Naive thymus-derived CD8-positive, alpha-beta T cell (primary cell): ENCODE results near the gene IMMP2L. TPM values are rescaled to one million over a fixed set of nuclear protein-coding genes. Genes with fewer than 3 reads are reported as not detected.
A peak's percentile ranks its signal among the peaks of the same experiment; 100 is the strongest.

Source experiments
- ATAC-seq, 2 donors: fragments of 150-1000 bp; cut with Tn5 transposase in 1 of 2; sonication (Bioruptor Pico), chemical (Tn5 transposase) in 1 of 2; 1 replicate in 1 of 2; 2 replicates in 1 of 2; pipeline ENCODE4 v1.10.0; 2021; ENCODE audit warnings: mild to moderate bottlenecking in 2 of 2, moderate library complexity in 2 of 2
- POLR2A ChIA-PET: fragments of 350-600 bp; sonication (Branson Sonifier 250); formaldehyde crosslinking; loops from one replicate; lab custom pipeline; 2021; ENCODE audit warnings: antibody characterized with exemption; lab: Charles Lee
- DNase-seq, 10 donors: peaks; one replicate each; pipeline versions ENCODE4 v3.0.0 to v3.0.0-alpha.2; 2020 to 2022
- H3K27ac Mint-ChIP-seq, 10 donors: one replicate each; pipeline ENCODE4 v1.8.0; 2020 to 2022; ENCODE audit warnings: mild to moderate bottlenecking in 10 of 10, mixed read lengths in 10 of 10, moderate library complexity in 4 of 10, inconsistent platforms in 1 of 10
- H3K27me3 Mint-ChIP-seq, 5 donors: one replicate each; pipeline ENCODE4 v1.8.0; 2021 to 2022; ENCODE audit warnings: mixed read lengths in 5 of 5
- H3K36me3 Mint-ChIP-seq, 3 donors: one replicate each; pipeline ENCODE4 v1.8.0; 2020 to 2022; ENCODE audit warnings: mixed read lengths in 3 of 3, mild to moderate bottlenecking in 2 of 3, inconsistent platforms in 1 of 3
- H3K4me1 Mint-ChIP-seq, 4 donors: one replicate each; pipeline ENCODE4 v1.8.0; 2021 to 2022; ENCODE audit warnings: mixed read lengths in 4 of 4
- H3K4me3 Mint-ChIP-seq, 10 donors: one replicate each; pipeline ENCODE4 v1.8.0; 2020 to 2022; ENCODE audit warnings: mild to moderate bottlenecking in 10 of 10, mixed read lengths in 10 of 10, moderate library complexity in 6 of 10, inconsistent platforms in 1 of 10
- H3K9me3 Mint-ChIP-seq, 9 donors: one replicate each; pipeline ENCODE4 v1.8.0; 2020 to 2022; ENCODE audit warnings: mixed read lengths in 9 of 9, mild to moderate bottlenecking in 3 of 9, inconsistent platforms in 1 of 9, moderate library complexity in 1 of 9
- polyA plus RNA-seq, 3 donors: library from polyadenylated mRNA; unstranded; fragments of 300-500 nt; fragmentation: Illumina TruSeq; gene quantifications; one replicate each; pipeline ENCODE4 v1.2.3, GENCODE V29; 2021
- total RNA-seq, 8 experiments: library from RNA in 2 of 8; stranded (reverse) in 2 of 8; gene quantifications; one replicate each; pipeline ENCODE4 v1.2.3 and lab custom pipeline; 2021 to 2026

Gene IMMP2L
- total and polyA plus RNA-seq, 5 experiments from 2014 or later: 17.1 to 29.1 (median 19.6) TPM

- POLR2A ChIA-PET: no interaction called here
These were observed 364.0 kb downstream of the IMMP2L start for GRCh38 chr7:111198255-111198654.

DNA sequence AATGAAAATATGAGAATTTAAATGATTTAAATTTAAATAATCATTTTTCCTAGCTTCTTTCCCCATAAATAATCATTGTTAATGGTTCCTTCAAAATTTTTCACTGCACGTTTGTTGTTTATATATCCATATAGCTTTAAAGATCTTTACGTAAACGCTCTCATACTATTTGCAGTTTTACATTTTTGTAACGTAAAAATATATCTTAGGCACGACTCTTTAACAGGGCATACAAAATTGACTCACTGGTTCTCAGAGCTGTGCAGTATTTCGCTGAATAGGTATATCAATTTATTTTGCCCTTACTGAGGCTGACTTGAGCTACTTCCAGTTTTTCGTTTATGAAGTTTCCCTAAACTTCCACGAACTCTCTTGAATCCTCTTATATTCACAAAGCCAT is 365.6 kb downstream of the IMMP2L start:
- Mint-ChIP-seq H3K27me3 (no peaks in the 10 kb centered on the region), H3K27ac (peak overlapping the region in 1 of 10 donors; percentile 30), H3K4me1 (no peaks in the 10 kb centered on the region), H3K36me3 (peaks cover 2 to 16% (median 7%) of the 10 kb centered on the region in 3 donors), H3K4me3 (no peak overlapping the region), H3K9me3 (peaks cover 0 to 6% (median 0%) of the 10 kb centered on the region in 9 donors)
- DNase-seq: no peak
- no peak for ATAC-seq
- POLR2A ChIA-PET: no interaction called here

More at GRCh38 chr7:111198255-111198654, 364.0 kb downstream of the IMMP2L start:
- no peaks in the 10 kb centered on the region for H3K4me1 Mint-ChIP-seq
- peaks cover 0 to 12% (median 6%) of the 10 kb centered on the region in 9 donors for H3K9me3 Mint-ChIP-seq
- DNase-seq (no peak), ATAC-seq (no peak)
- no peak overlapping the region for H3K27ac Mint-ChIP-seq
- peaks cover 8 to 26% (median 22%) of the 10 kb centered on the region in 3 donors for H3K36me3 Mint-ChIP-seq
- no peaks in the 10 kb centered on the region for H3K27me3 Mint-ChIP-seq
- H3K4me3 Mint-ChIP-seq: no peak overlapping the region

DNA sequence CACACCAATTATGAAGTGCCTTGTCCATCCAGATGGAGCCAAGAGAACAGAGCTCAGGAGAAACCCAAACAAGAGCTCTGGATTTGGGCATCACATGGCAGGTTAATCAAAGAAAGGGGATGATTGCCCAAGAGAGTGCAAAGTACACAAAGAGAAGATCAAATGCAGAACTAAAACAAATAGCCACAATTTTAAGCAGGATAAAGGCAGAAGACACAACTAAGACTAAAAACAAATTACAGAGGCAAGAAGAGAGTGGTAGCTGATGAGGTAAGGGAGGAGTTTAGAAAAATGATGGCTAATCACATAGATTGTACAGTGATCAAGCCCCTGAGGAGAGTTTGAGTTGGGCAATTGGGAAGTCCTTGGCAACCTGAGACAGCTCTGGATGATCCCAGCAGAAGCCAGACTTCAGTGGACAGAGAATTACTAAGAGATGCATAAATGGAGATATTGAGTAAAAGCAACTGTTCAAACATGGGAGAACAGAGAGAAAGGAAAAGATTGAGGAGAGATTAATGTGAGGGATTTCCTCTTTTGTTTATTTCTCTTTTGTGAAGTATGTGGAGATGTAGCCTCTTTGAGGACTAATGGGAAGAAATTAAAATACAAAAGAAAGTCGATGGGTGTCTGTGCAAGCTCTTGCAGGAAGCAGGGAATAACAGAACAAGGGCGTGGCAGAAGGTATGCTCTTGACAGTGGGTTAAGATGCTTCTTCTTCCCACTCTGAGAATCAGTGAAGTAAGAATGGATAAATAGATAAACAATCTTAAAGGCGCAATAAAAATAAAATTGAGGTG is 369.5 kb downstream of the IMMP2L start:
- POLR2A ChIA-PET: no interaction called here
- no peak for ATAC-seq
- H3K4me1 Mint-ChIP-seq: no peaks in the 10 kb centered on the region
- H3K27me3 Mint-ChIP-seq: no peaks in the 10 kb centered on the region
- peaks cover 0 to 18% (median 6%) of the 10 kb centered on the region in 9 donors for H3K9me3 Mint-ChIP-seq
- DNase-seq: no peak
- H3K36me3 Mint-ChIP-seq: peaks cover 0 to 27% (median 9%) of the 10 kb centered on the region in 3 donors
- no peak overlapping the region for H3K4me3 Mint-ChIP-seq
- no peak overlapping the region for H3K27ac Mint-ChIP-seq

GRCh38 chr7:111190804-111191203 is 371.5 kb downstream of the IMMP2L start:
- POLR2A ChIA-PET: no interaction called here
- no peak for ATAC-seq

DNA sequence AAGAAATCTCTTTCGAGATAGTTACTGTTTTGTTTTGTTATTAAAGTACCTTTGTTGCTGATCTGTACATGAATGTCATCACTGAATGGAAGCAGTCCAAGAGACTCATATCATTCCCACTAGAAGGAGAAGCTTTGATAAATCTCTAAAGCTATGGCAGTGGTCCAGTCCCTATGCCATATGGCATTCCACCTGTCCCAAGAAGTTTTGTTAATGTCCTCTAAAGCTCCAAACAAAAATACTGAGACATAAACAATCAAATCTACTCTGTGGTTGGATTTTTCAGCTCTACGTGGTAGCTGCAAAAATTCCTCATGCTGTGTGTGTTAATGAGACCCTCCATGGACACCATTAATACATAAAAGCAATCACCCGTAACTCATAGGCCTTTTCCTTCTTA is 377.3 kb downstream of the IMMP2L start:
- no peak for ATAC-seq
- Mint-ChIP-seq H3K36me3 (peaks cover 4 to 31% (median 15%) of the 10 kb centered on the region in 3 donors), H3K4me1 (no peaks in the 10 kb centered on the region), H3K27me3 (no peaks in the 10 kb centered on the region), H3K27ac (no peak overlapping the region), H3K4me3 (no peak overlapping the region), H3K9me3 (peaks cover 0 to 18% (median 4%) of the 10 kb centered on the region in 9 donors)
- POLR2A ChIA-PET: no interaction called here
- no peak for DNase-seq

More at GRCh38 chr7:111190804-111191203, 371.5 kb downstream of the IMMP2L start:
- DNase-seq: no peak
- Mint-ChIP-seq H3K4me3 (no peak overlapping the region), H3K9me3 (peaks cover 0 to 18% (median 6%) of the 10 kb centered on the region in 9 donors), H3K27ac (no peak overlapping the region), H3K27me3 (no peaks in the 10 kb centered on the region), H3K36me3 (peaks cover 0 to 19% (median 9%) of the 10 kb centered on the region in 3 donors), H3K4me1 (no peaks in the 10 kb centered on the region)

GRCh38 chr7:111183321-111183720 is 379.0 kb downstream of the IMMP2L start:
- ATAC-seq (no peak), DNase-seq (no peak)
- peaks cover 4 to 35% (median 7%) of the 10 kb centered on the region in 3 donors for H3K36me3 Mint-ChIP-seq
- no peak overlapping the region for H3K27ac Mint-ChIP-seq
- no peaks in the 10 kb centered on the region for H3K27me3 Mint-ChIP-seq
- POLR2A ChIA-PET: interaction anchor here (0.6 kb wide), 1 partner anchor 18 kb away, joined by 3 read pairs; no protein-coding TSS in a partner anchor
- H3K9me3 Mint-ChIP-seq: peaks cover 0 to 7% (median 0%) of the 10 kb centered on the region in 9 donors
- H3K4me3 Mint-ChIP-seq: no peak overlapping the region
- no peaks in the 10 kb centered on the region for H3K4me1 Mint-ChIP-seq

- Mint-ChIP-seq H3K4me1 (peaks cover 6 to 12% (median 8%) of the 10 kb centered on the region in 4 donors), H3K9me3 (peaks cover 0 to 7% (median 0%) of the 10 kb centered on the region in 9 donors), H3K27ac (no peak overlapping the region), H3K4me3 (no peak overlapping the region), H3K27me3 (no peaks in the 10 kb centered on the region), H3K36me3 (peaks cover 4 to 33% (median 6%) of the 10 kb centered on the region in 3 donors)
- DNase-seq (no peak), ATAC-seq (no peak)
- POLR2A ChIA-PET: no interaction called here
These were observed 382.0 kb downstream of the IMMP2L start for GRCh38 chr7:111180338-111180737.

DNA sequence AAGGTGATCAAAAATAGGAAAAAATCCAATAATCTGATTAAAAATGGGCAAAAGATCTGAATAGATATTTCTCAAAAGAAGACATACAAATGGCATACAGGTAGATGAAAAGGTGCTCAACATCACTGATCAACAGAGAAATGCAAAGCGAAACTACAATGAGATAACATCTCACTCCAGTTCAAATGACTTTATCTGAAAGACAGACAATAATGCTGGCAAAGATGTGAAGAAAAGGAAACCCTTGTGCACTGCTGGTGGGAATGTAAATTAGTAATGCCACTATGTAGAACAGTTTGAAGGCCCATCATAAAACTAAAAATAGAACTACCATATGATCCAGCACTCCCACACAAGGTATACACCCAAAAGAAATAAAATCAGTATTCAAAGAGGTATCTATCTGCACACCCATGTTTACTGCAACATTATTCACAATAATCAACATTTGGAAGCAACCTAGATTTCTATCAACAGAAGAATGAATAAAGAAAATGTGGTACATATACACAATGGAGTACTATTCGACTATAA is 386.3 kb downstream of the IMMP2L start:
- POLR2A ChIA-PET: no interaction called here
- Mint-ChIP-seq H3K27ac (no peak overlapping the region), H3K4me3 (no peak overlapping the region), H3K36me3 (peaks cover 0 to 21% (median 4%) of the 10 kb centered on the region in 3 donors), H3K27me3 (no peaks in the 10 kb centered on the region), H3K9me3 (peaks cover 0 to 7% (median 0%) of the 10 kb centered on the region in 9 donors), H3K4me1 (peaks cover 6 to 12% (median 8%) of the 10 kb centered on the region in 4 donors)
- ATAC-seq (peak in 1 of 2 donors; percentile 52), DNase-seq (peak in 2 of 10 donors; percentile 0 to 1)

DNA sequence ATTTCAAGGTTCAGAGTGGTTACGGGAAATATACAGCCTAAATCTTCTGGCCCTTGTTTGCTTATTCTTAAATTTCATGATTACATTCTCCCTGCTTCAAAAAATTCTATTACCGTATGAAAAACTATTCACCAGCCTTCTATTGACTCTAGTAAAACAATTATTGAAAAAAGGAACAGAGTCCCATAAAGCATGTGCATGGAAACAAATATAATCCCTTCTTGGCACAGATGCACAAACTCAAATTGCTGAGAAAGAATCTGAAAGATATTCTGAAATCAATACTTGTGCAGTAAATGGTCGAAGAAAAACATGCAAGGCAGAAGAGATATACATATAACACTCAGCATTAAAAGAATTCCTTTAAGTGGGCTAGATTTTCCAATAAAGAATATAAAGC is 387.8 kb downstream of the IMMP2L start:
- peaks cover 6 to 12% (median 8%) of the 10 kb centered on the region in 4 donors for H3K4me1 Mint-ChIP-seq
- H3K36me3 Mint-ChIP-seq: peaks cover 0 to 12% (median 0%) of the 10 kb centered on the region in 3 donors
- no peaks in the 10 kb centered on the region for H3K27me3 Mint-ChIP-seq
- ATAC-seq (no peak), DNase-seq (no peak)
- no peak overlapping the region for H3K27ac Mint-ChIP-seq
- POLR2A ChIA-PET: no interaction called here
- H3K4me3 Mint-ChIP-seq: no peak overlapping the region
- H3K9me3 Mint-ChIP-seq: peaks cover 0 to 3% (median 0%) of the 10 kb centered on the region in 9 donors

GRCh38 chr7:111173990-111174389 is 388.3 kb downstream of the IMMP2L start:
- POLR2A ChIA-PET: no interaction called here
- Mint-ChIP-seq H3K36me3 (peaks cover 0 to 6% (median 0%) of the 10 kb centered on the region in 3 donors), H3K9me3 (peaks cover 0 to 4% (median 0%) of the 10 kb centered on the region in 9 donors), H3K4me1 (peaks cover 6 to 12% (median 8%) of the 10 kb centered on the region in 4 donors), H3K4me3 (no peak overlapping the region), H3K27me3 (no peaks in the 10 kb centered on the region), H3K27ac (no peak overlapping the region)
- DNase-seq: no peak
- ATAC-seq: no peak

GRCh38 chr7:111173528-111173927 is 388.8 kb downstream of the IMMP2L start:
- H3K4me3 Mint-ChIP-seq: no peak overlapping the region
- peaks cover 0 to 2% (median 0%) of the 10 kb centered on the region in 3 donors for H3K36me3 Mint-ChIP-seq
- no peak overlapping the region for H3K27ac Mint-ChIP-seq
- ATAC-seq (no peak), DNase-seq (no peak)
- peaks cover 6 to 12% (median 8%) of the 10 kb centered on the region in 4 donors for H3K4me1 Mint-ChIP-seq
- POLR2A ChIA-PET: no interaction called here
- H3K27me3 Mint-ChIP-seq: no peaks in the 10 kb centered on the region
- H3K9me3 Mint-ChIP-seq: peaks cover 0 to 4% (median 0%) of the 10 kb centered on the region in 9 donors

- POLR2A ChIA-PET: no interaction called here
- peaks cover 0 to 1% (median 0%) of the 10 kb centered on the region in 3 donors for H3K36me3 Mint-ChIP-seq
- no peak for ATAC-seq
- DNase-seq: no peak
- H3K4me1 Mint-ChIP-seq: peaks cover 6 to 12% (median 8%) of the 10 kb centered on the region in 4 donors
- H3K27me3 Mint-ChIP-seq: no peaks in the 10 kb centered on the region
- no peak overlapping the region for H3K27ac Mint-ChIP-seq
- H3K4me3 Mint-ChIP-seq: no peak overlapping the region
- peaks cover 0 to 4% (median 0%) of the 10 kb centered on the region in 9 donors for H3K9me3 Mint-ChIP-seq
These were observed 389.6 kb downstream of the IMMP2L start for GRCh38 chr7:111172564-111173257.
